ENCODE results near the gene KIF16B. TPM values are rescaled to one million over a fixed set of nuclear protein-coding genes. Genes with fewer than 3 reads are reported as not detected.
"Not testable (repeated sequence)": the region's sequence is repeated elsewhere in the genome, so short reads cannot be mapped to it uniquely, and the experiment has no call there.

KIF16B gene
- total RNA-seq, 2 experiments from 2014 or later = 5.5 to 5.8 TPM

GRCh38 chr20:16260911-16261310 is 312.3 kb downstream of the KIF16B start:
- H3K36me3 Mint-ChIP-seq = no peaks in the 10 kb centered on the region

GRCh38 chr20:16260133-16260532 is 313.1 kb downstream of the KIF16B start:
- H3K36me3 Mint-ChIP-seq; ATAC-seq (ENCODE audit: low read depth); DNase-seq; POLR2A ChIA-PET; H3K4me1 Mint-ChIP-seq; H3K27ac Mint-ChIP-seq; H3K4me3 Mint-ChIP-seq; H3K9me3 Mint-ChIP-seq; H3K27me3 Mint-ChIP-seq: not testable (repeated sequence)

More at GRCh38 chr20:16260911-16261310, 312.3 kb downstream of the KIF16B start:
- no peak overlapping the region for H3K4me3 Mint-ChIP-seq
- H3K27me3 Mint-ChIP-seq = peaks cover 2% of the 10 kb centered on the region
- H3K4me1 Mint-ChIP-seq = no peaks in the 10 kb centered on the region
- DNase-seq (no peak), ATAC-seq (ENCODE audit: low read depth) (no peak)
- H3K27ac Mint-ChIP-seq = no peak overlapping the region
- POLR2A ChIA-PET = no interaction called here
- peaks cover 6% of the 10 kb centered on the region for H3K9me3 Mint-ChIP-seq

- POLR2A ChIA-PET = no interaction called here
- ATAC-seq (ENCODE audit: low read depth) = no peak
- Mint-ChIP-seq H3K9me3 (no peaks in the 10 kb centered on the region), H3K27me3 (peaks cover 2% of the 10 kb centered on the region), H3K36me3 (no peaks in the 10 kb centered on the region), H3K27ac (no peak overlapping the region), H3K4me3 (no peak overlapping the region), H3K4me1 (no peaks in the 10 kb centered on the region)
- no peak for DNase-seq
These were observed 314.5 kb downstream of the KIF16B start for GRCh38 chr20:16258766-16259165.

- no peak overlapping the region for H3K27ac Mint-ChIP-seq
- no peaks in the 10 kb centered on the region for H3K36me3 Mint-ChIP-seq
- H3K9me3 Mint-ChIP-seq = no peaks in the 10 kb centered on the region
- H3K4me3 Mint-ChIP-seq = no peak overlapping the region
- ATAC-seq (ENCODE audit: low read depth) (no peak), DNase-seq (no peak)
- H3K27me3 Mint-ChIP-seq = peaks cover 2% of the 10 kb centered on the region
- no peaks in the 10 kb centered on the region for H3K4me1 Mint-ChIP-seq
- POLR2A ChIA-PET = no interaction called here
These were observed 315.3 kb downstream of the KIF16B start for GRCh38 chr20:16257813-16258430.

GRCh38 chr20:16257021-16257420 is 316.2 kb downstream of the KIF16B start:
- POLR2A ChIA-PET = no interaction called here
- no peak overlapping the region for H3K27ac Mint-ChIP-seq
- no peaks in the 10 kb centered on the region for H3K9me3 Mint-ChIP-seq
- peaks cover 2% of the 10 kb centered on the region for H3K27me3 Mint-ChIP-seq
- H3K4me3 Mint-ChIP-seq = no peak overlapping the region
- no peaks in the 10 kb centered on the region for H3K4me1 Mint-ChIP-seq
- DNase-seq (no peak), ATAC-seq (ENCODE audit: low read depth) (no peak)
- H3K36me3 Mint-ChIP-seq = no peaks in the 10 kb centered on the region

GRCh38 chr20:16246870-16247269 is 326.4 kb downstream of the KIF16B start:
- ATAC-seq (ENCODE audit: low read depth) (no peak), DNase-seq (no peak)
- Mint-ChIP-seq H3K4me1 (no peaks in the 10 kb centered on the region), H3K27me3 (peaks cover 2% of the 10 kb centered on the region), H3K36me3 (no peaks in the 10 kb centered on the region), H3K9me3 (peaks cover 2% of the 10 kb centered on the region), H3K4me3 (no peak overlapping the region), H3K27ac (no peak overlapping the region)
- POLR2A ChIA-PET = no interaction called here

GRCh38 chr20:16246291-16246690 is 327.0 kb downstream of the KIF16B start:
- Mint-ChIP-seq H3K27ac (no peak overlapping the region), H3K9me3 (no peaks in the 10 kb centered on the region), H3K4me1 (no peaks in the 10 kb centered on the region), H3K4me3 (no peak overlapping the region), H3K36me3 (no peaks in the 10 kb centered on the region), H3K27me3 (peaks cover 2% of the 10 kb centered on the region)
- POLR2A ChIA-PET = no interaction called here
- DNase-seq = no peak
- ATAC-seq (ENCODE audit: low read depth) = no peak

GRCh38 chr20:16245879-16246278 is 327.4 kb downstream of the KIF16B start:
- Mint-ChIP-seq H3K36me3 (no peaks in the 10 kb centered on the region), H3K9me3 (no peaks in the 10 kb centered on the region), H3K4me1 (no peaks in the 10 kb centered on the region), H3K27ac (no peak overlapping the region), H3K4me3 (no peak overlapping the region), H3K27me3 (peaks cover under 1% of the 10 kb centered on the region)
- no peak for DNase-seq
- ATAC-seq (ENCODE audit: low read depth) = no peak
- POLR2A ChIA-PET = no interaction called here

- Mint-ChIP-seq H3K27me3 (no peaks in the 10 kb centered on the region), H3K36me3 (no peaks in the 10 kb centered on the region), H3K9me3 (no peaks in the 10 kb centered on the region), H3K4me3 (no peak overlapping the region), H3K4me1 (no peaks in the 10 kb centered on the region), H3K27ac (no peak overlapping the region)
- POLR2A ChIA-PET = no interaction called here
- no peak for ATAC-seq (ENCODE audit: low read depth)
- DNase-seq = no peak
These were observed 328.4 kb downstream of the KIF16B start for GRCh38 chr20:16244892-16245291.

- Mint-ChIP-seq H3K27me3 (no peaks in the 10 kb centered on the region), H3K4me1 (no peaks in the 10 kb centered on the region), H3K36me3 (no peaks in the 10 kb centered on the region), H3K4me3 (no peak overlapping the region), H3K27ac (no peak overlapping the region), H3K9me3 (no peaks in the 10 kb centered on the region)
- no peak for DNase-seq
- no peak for ATAC-seq (ENCODE audit: low read depth)
- POLR2A ChIA-PET = no interaction called here
These were observed 329.8 kb downstream of the KIF16B start for GRCh38 chr20:16243470-16243869.

- Mint-ChIP-seq H3K9me3 (peaks cover 2% of the 10 kb centered on the region), H3K4me3 (no peak overlapping the region), H3K27ac (no peak overlapping the region), H3K4me1 (no peaks in the 10 kb centered on the region), H3K27me3 (no peaks in the 10 kb centered on the region), H3K36me3 (no peaks in the 10 kb centered on the region)
- no peak for DNase-seq
- no peak for ATAC-seq (ENCODE audit: low read depth)
- POLR2A ChIA-PET = no interaction called here
These were observed 331.3 kb downstream of the KIF16B start for GRCh38 chr20:16241911-16242310.

GRCh38 chr20:16240355-16240754 is 332.9 kb downstream of the KIF16B start:
- Mint-ChIP-seq H3K4me1 (no peaks in the 10 kb centered on the region), H3K9me3 (peaks cover 3% of the 10 kb centered on the region), H3K36me3 (no peaks in the 10 kb centered on the region), H3K4me3 (no peak overlapping the region), H3K27ac (no peak overlapping the region), H3K27me3 (no peaks in the 10 kb centered on the region)
- POLR2A ChIA-PET = no interaction called here
- no peak for ATAC-seq (ENCODE audit: low read depth)
- no peak for DNase-seq

- Mint-ChIP-seq H3K4me1 (no peaks in the 10 kb centered on the region), H3K4me3 (no peak overlapping the region), H3K27ac (no peak overlapping the region), H3K9me3 (peaks cover 3% of the 10 kb centered on the region), H3K27me3 (no peaks in the 10 kb centered on the region), H3K36me3 (no peaks in the 10 kb centered on the region)
- POLR2A ChIA-PET = no interaction called here
- no peak for ATAC-seq (ENCODE audit: low read depth)
- DNase-seq = no peak
These were observed 336.5 kb downstream of the KIF16B start for GRCh38 chr20:16236589-16237241.

GRCh38 chr20:16230402-16230801 is 342.8 kb downstream of the KIF16B start:
- Mint-ChIP-seq H3K4me1 (no peaks in the 10 kb centered on the region), H3K4me3 (no peak overlapping the region), H3K27ac (no peak overlapping the region), H3K36me3 (no peaks in the 10 kb centered on the region), H3K9me3 (peaks cover 3% of the 10 kb centered on the region), H3K27me3 (no peaks in the 10 kb centered on the region)
- ATAC-seq (ENCODE audit: low read depth) = no peak
- POLR2A ChIA-PET = no interaction called here
- no peak for DNase-seq

Measured in activated naive CD8-positive, alpha-beta T cell treated with anti-CD3 and anti-CD28 coated beads, Interleukin-2, amount 10 ng/mL, durations not matched to agents 7 days and 5 days (primary cell).